Glutamatergic neuron (in vitro differentiated cells): ENCODE results near the gene PTPN3. TPM values are rescaled to one million over a fixed set of nuclear protein-coding genes. Genes with fewer than 3 reads are reported as not detected.
A peak's percentile ranks its signal among the peaks of the same experiment; 100 is the strongest.

ENCODE experiments used
- DNase-seq: peaks from one replicate; pipeline ENCODE4 v3.0.0; 2022
- H3K27ac Mint-ChIP-seq: one replicate; pipeline ENCODE4 v1.8.0; 2020; ENCODE audit warnings: mild to moderate bottlenecking, mixed read lengths, inconsistent platforms; ENCODE audit not compliant: unreplicated experiment
- H3K27me3 Mint-ChIP-seq: one replicate; pipeline ENCODE4 v1.8.0; 2020; ENCODE audit warnings: mild to moderate bottlenecking, moderate library complexity, mixed read lengths, inconsistent platforms; ENCODE audit not compliant: unreplicated experiment
- H3K36me3 Mint-ChIP-seq: one replicate; pipeline ENCODE4 v1.8.0; 2020; ENCODE audit warnings: mild to moderate bottlenecking, mixed read lengths, inconsistent platforms; ENCODE audit not compliant: unreplicated experiment
- H3K4me1 Mint-ChIP-seq: one replicate; pipeline ENCODE4 v1.8.0; 2020; ENCODE audit warnings: mild to moderate bottlenecking, low read depth, mixed read lengths, inconsistent platforms; ENCODE audit not compliant: unreplicated experiment
- H3K4me3 Mint-ChIP-seq: one replicate; pipeline ENCODE4 v1.8.0; 2020; ENCODE audit warnings: mild to moderate bottlenecking, mixed read lengths, inconsistent platforms; ENCODE audit not compliant: unreplicated experiment
- H3K9me3 Mint-ChIP-seq: one replicate; pipeline ENCODE4 v1.8.0; 2020; ENCODE audit warnings: mild to moderate bottlenecking, moderate library complexity, mixed read lengths, inconsistent platforms; ENCODE audit not compliant: unreplicated experiment
- total RNA-seq: library from RNA; stranded (reverse); fragmentation: NEBNext Ultra II Directional; extraction: Animal tissue kit (Norgen Biotek cat#: 25700); gene quantifications from one replicate; pipeline ENCODE4 v1.2.1, GENCODE V29; 2021; ENCODE audit not compliant: unreplicated experiment
- TF ChIP-seq, protein P1 (sequence below): fragments of 200-600 bp; sonication (generic); IDR thresholded peaks from one replicate; pipeline ENCODE4 v1.5.0; 2021; ENCODE audit not compliant: partially characterized antibody, unreplicated experiment

Gene PTPN3
- total RNA-seq, 1 donor from 2014 or later, result 1.6 TPM

DNA sequence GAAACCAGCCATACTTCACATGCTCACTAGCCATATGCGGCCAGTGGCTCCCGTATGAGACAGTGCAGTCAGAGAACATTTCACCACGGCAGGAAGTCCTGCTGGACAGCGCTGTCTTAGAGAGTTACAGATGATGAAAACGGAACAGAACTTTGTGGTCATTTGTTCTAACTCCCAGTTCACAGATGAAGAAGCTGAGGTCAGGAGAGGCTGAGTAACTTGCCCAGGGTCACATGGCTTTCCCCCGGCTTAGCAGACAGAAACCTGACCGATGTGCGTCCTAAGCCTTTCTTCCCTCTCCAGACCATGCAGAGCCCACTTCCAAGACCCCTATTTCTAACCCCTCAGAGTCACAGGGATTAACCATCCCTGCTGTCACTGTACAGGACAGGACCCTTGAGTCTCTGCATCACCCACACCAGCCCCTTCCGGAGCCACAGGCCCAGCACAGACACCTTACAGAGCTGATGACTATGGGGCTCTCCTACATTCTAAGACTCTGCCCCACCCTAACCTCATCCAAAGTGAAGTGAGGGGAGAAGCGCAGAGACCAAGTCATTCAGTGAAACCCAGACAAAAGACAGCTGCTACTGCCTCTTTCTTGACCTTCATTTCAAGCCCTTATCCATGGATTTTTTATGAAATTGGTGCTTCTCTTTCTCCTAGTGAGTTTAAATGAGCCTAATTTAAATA lies 86.9 kb downstream of the PTPN3 start:
- Mint-ChIP-seq H3K4me3 (no peak overlapping the region), H3K27ac (no peak overlapping the region), H3K36me3 (no peaks in the 10 kb centered on the region), H3K9me3 (peaks cover 8% of the 10 kb centered on the region), H3K4me1 (peaks cover 31% of the 10 kb centered on the region), H3K27me3 (peaks cover 9% of the 10 kb centered on the region)
- no peak for DNase-seq
- TF ChIP-seq, protein P1, sequence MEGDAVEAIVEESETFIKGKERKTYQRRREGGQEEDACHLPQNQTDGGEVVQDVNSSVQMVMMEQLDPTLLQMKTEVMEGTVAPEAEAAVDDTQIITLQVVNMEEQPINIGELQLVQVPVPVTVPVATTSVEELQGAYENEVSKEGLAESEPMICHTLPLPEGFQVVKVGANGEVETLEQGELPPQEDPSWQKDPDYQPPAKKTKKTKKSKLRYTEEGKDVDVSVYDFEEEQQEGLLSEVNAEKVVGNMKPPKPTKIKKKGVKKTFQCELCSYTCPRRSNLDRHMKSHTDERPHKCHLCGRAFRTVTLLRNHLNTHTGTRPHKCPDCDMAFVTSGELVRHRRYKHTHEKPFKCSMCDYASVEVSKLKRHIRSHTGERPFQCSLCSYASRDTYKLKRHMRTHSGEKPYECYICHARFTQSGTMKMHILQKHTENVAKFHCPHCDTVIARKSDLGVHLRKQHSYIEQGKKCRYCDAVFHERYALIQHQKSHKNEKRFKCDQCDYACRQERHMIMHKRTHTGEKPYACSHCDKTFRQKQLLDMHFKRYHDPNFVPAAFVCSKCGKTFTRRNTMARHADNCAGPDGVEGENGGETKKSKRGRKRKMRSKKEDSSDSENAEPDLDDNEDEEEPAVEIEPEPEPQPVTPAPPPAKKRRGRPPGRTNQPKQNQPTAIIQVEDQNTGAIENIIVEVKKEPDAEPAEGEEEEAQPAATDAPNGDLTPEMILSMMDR, result no peak

DNA sequence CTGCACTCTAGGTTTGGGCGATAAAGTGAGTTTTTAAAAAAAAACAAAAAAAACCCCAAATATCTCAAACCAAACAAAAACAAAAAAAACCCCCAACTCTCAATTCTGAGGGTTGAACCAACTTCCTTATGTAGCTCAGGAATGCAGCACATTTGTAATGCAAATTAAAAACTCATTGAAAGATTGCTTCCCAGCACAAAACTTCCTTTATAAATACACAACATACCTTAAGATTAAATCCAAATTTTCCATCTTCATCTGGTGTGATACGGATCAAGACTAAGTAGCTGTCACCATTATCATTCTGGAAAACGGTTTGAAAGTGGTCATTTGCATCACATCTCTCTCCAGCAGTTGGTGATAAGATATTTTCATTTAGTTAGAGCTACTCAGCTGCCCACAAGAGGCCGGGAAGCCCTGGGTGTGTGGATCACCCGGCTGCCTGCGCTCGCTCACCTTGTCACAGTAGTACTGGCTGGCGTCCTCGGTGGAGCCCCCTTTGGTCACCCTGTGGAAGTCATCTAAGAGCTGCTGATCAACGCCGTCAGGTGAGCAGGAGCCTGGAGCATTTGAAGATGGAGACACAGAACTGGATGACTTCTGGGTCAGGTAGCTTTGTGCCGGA lies 88.2 kb downstream of the PTPN3 start:
- no peak overlapping the region for H3K4me3 Mint-ChIP-seq
- no peaks in the 10 kb centered on the region for H3K36me3 Mint-ChIP-seq
- H3K27ac Mint-ChIP-seq, result peak overlapping the region; percentile 59
- peak; percentile 60 for DNase-seq
- TF ChIP-seq, protein P1, result peak; percentile 49
- H3K9me3 Mint-ChIP-seq, result peaks cover 4% of the 10 kb centered on the region
- H3K27me3 Mint-ChIP-seq, result peaks cover 7% of the 10 kb centered on the region
- peaks cover 31% of the 10 kb centered on the region for H3K4me1 Mint-ChIP-seq

DNA sequence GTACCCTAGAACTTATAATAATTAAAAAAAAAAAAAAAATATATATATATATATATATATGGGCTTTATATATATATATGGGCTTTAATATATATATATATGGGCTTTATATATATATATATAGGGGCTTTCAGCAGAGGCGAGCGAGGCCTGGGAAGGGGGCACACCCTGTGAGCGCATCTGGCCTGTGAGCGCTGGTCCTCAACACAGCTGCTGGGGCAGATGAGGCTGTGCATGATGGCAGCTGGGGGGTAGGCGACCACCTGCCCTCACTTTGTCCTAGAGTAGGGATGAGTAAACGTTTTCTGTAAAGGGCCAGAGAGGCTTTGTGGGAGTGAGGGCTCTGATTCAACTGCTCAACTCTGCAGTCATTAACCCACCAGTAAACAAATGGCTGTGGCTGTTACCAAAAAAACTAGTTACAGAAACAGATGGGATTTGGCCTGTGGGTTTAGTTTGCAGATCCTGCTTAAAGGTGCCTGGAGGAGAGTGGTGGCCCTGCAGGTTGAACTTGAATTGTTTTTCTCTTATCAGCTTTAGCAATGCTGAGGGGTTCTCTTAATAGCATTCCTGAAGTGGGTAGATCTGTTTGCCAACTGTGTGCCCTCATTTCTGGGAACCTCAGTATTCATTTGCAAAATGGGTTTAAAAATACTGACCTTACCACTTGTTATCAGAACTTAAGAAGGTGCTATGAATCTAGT lies 89.2 kb downstream of the PTPN3 start:
- H3K27ac Mint-ChIP-seq, result peak overlapping the region; percentile 95

DNA sequence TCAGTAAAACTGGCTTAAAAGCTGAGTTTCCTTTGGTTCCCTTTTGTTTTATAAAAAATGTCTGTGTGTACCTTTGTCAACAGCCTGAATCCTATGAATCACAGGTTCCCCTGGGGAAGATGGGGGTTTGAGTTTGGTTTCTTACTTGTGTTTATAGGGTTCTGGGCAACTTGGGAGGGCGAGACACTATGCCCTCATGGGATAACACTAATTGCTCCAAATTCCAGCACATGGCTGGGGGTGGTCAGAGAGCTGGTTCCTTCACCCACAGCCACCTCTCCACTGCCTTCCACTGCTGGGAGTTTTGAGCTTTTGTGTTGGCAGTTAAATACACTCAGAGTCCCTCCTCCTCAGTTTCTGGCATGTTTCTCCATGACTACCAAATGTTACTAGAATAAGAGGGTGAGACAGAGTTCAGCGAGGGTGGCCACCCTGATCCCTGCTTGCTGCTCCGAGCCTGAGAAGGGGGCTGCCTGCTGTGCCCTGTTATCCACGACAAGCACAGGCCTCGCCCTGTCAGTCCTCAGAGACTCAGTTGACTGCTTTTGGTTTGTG lies 94.3 kb downstream of the PTPN3 start:
- peaks cover 6% of the 10 kb centered on the region for H3K9me3 Mint-ChIP-seq
- H3K4me1 Mint-ChIP-seq, result peaks cover 15% of the 10 kb centered on the region
- no peak for DNase-seq
- no peaks in the 10 kb centered on the region for H3K36me3 Mint-ChIP-seq
- TF ChIP-seq, protein P1, result no peak
- H3K27ac Mint-ChIP-seq, result no peak overlapping the region
- peaks cover 4% of the 10 kb centered on the region for H3K27me3 Mint-ChIP-seq
- no peak overlapping the region for H3K4me3 Mint-ChIP-seq

More for the DNA sequence above, 89.2 kb downstream of the PTPN3 start:
- no peaks in the 10 kb centered on the region for H3K36me3 Mint-ChIP-seq
- TF ChIP-seq, protein P1, result no peak
- peaks cover 5% of the 10 kb centered on the region for H3K27me3 Mint-ChIP-seq
- H3K4me1 Mint-ChIP-seq, result peaks cover 31% of the 10 kb centered on the region
- peak; percentile 74 for DNase-seq
- peaks cover 4% of the 10 kb centered on the region for H3K9me3 Mint-ChIP-seq
- H3K4me3 Mint-ChIP-seq, result peak overlapping the region; percentile 64

DNA sequence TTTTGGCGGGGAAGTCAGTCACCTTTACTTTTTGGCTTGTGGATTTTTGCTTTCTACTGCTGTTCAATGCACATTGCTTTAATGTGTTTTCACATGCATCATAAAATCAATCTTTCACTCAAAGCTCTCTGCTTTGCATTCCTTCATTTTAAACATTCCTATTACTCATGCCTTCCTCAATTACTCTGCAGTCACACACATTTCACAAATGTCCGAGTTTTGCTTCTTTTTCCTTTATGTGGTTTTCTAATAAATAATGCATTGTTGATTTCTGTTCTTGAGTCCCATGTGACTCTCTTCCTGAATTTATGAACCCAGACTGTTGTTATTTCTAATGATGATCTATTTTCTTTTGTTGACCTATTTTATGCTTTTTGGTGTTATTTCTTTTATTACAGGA lies 95.0 kb downstream of the PTPN3 start:
- Mint-ChIP-seq H3K36me3 (no peaks in the 10 kb centered on the region), H3K27ac (no peak overlapping the region), H3K27me3 (peaks cover 4% of the 10 kb centered on the region), H3K4me1 (peaks cover 13% of the 10 kb centered on the region), H3K4me3 (no peak overlapping the region), H3K9me3 (peaks cover 5% of the 10 kb centered on the region)
- no peak for DNase-seq
- TF ChIP-seq, protein P1, result no peak
